Epithelial cell of proximal tubule (primary cell): Measurements from ENCODE around the gene F2RL3. TPM values are rescaled to one million over a fixed set of nuclear protein-coding genes. Genes with fewer than 3 reads are reported as not detected.
A peak's percentile ranks its signal among the peaks of the same experiment; 100 is the strongest.

ENCODE experiments used
- DNase-seq: peaks from one replicate; pipeline ENCODE4 v3.0.0-alpha.2; 2011; ENCODE audit warnings: low read depth
- H3K4me3 ChIP-seq: 2 replicates; pipeline ENCODE4 v1.5.1; 2011; ENCODE audit warnings: low read depth, mild to moderate bottlenecking, low read length
- CTCF ChIP-seq: conservative IDR thresholded peaks from 2 replicates; pipeline ENCODE4 v1.5.1; 2012; ENCODE audit warnings: low read depth, mild to moderate bottlenecking, low read length
- total RNA-seq: library from RNA; depleted of rRNA; stranded (reverse); fragments of >200 nt; gene quantifications from 2 replicates; pipeline ENCODE4 v1.2.3, GENCODE V29; 2015

F2RL3 gene
- total RNA-seq, 1 donor from 2014 or later, result not detected

- TF ChIP-seq CTCF, result no peak
- no peak for DNase-seq
- no peak overlapping the region for H3K4me3 ChIP-seq
Observed at GRCh38 chr19:16893686-16893989, 4.8 kb downstream of the F2RL3 start.

GRCh38 chr19:16894080-16894479 lies 5.3 kb downstream of the F2RL3 start:
- no peak for DNase-seq
- H3K4me3 ChIP-seq, result no peak overlapping the region
- no peak for TF ChIP-seq CTCF

GRCh38 chr19:16895467-16896145 lies 6.8 kb downstream of the F2RL3 start:
- no peak for DNase-seq
- no peak for TF ChIP-seq CTCF
- no peak overlapping the region for H3K4me3 ChIP-seq

GRCh38 chr19:16896146-16897028 lies 7.6 kb downstream of the F2RL3 start:
- no peak for TF ChIP-seq CTCF
- DNase-seq, result no peak
- H3K4me3 ChIP-seq, result peak overlapping the region; percentile 61

- peak; percentile 48 for DNase-seq
- no peak for TF ChIP-seq CTCF
- peak overlapping the region; percentile 62 for H3K4me3 ChIP-seq
Observed at GRCh38 chr19:16897029-16897855, 8.4 kb downstream of the F2RL3 start.

GRCh38 chr19:16897856-16898161 lies 9.0 kb downstream of the F2RL3 start:
- peak overlapping the region; percentile 62 for H3K4me3 ChIP-seq
- no peak for DNase-seq
- TF ChIP-seq CTCF, result no peak
